Right renal cortex interstitium (tissue), 3 donors: Measurements from ENCODE around the gene NCAPG. TPM values are rescaled to one million over a fixed set of nuclear protein-coding genes. Genes with fewer than 3 reads are reported as not detected.

Experiments used
- DNase-seq, 3 donors: peaks; one replicate each; pipeline ENCODE4 v3.0.0-alpha.2; 2013; ENCODE audit warnings: low read depth in 3 of 3, low spot score in 2 of 3
- polyA plus RNA-seq, 3 donors: library from polyadenylated mRNA; unstranded; fragments of 120-200 nt; gene quantifications; one replicate each; pipeline ENCODE4 v1.2.1, GENCODE V29; 2013; ENCODE audit not compliant: insufficient read length in 3 of 3

Gene NCAPG
- polyA plus RNA-seq, 3 donors: 25.9 to 31.9 (median 27.9) TPM

GRCh38 chr4:17875402-17876070 is 64.8 kb downstream of the NCAPG start:
- no peak for DNase-seq

DNA sequence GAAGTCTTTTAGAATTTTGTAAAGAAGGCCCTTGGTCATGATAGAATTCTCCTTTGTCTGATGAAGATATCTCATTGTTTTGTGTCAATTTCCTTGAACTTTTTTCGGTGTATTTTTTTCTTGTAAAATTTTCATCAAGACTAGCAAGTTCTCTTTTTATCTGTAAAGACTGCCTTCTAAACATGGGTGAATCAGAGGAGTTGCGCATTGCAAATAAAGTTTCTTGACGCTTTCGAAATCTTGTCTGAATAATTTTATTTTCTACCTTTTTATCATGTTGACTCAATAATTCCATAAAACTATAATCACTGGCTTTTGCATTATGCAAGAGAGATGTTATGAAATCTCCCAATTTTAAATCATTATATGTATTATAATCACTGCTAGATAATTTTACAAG is 66.2 kb downstream of the NCAPG start:
- no peak for DNase-seq

DNA sequence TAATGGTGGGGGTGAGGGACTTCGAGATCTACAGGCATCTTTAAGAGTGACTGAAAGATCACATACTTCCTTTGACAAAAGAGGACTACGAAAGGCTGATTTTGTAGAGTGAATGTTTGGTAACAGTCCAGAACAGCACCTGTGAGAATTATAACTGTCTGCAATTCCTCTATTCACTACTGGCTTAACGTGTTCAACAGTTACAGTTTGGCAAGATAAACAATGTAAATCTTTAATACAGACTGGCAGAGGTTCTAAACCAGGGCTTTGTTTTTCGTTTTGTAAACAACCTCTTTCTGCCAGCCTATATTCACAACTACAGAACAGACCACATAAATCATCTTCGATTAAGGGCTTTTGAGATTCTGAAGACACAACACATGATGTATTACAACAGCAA is 66.9 kb downstream of the NCAPG start:
- DNase-seq: no peak

GRCh38 chr4:17884063-17884462 is 73.3 kb downstream of the NCAPG start:
- DNase-seq: no peak

- DNase-seq: no peak
Observed at GRCh38 chr4:17884511-17884910, 73.7 kb downstream of the NCAPG start.

DNA sequence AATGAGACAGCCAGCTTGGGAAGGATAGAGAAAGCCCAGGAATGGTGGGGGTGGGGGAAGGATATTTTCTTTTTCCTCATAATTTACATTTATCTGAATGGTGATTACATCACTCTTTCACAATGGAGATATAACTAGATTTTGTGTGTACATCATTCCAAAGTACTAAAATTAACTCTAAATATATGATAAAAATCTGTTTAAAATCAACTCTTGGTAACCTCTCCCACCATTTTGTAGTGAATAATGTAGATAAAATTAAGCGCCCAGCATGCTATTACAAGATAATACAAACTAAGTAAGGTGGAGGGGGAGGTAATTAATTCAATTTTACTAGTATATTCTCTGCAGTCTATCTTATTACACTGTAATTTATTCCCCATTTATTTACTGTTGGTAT is 78.9 kb downstream of the NCAPG start:
- no peak for DNase-seq

DNA sequence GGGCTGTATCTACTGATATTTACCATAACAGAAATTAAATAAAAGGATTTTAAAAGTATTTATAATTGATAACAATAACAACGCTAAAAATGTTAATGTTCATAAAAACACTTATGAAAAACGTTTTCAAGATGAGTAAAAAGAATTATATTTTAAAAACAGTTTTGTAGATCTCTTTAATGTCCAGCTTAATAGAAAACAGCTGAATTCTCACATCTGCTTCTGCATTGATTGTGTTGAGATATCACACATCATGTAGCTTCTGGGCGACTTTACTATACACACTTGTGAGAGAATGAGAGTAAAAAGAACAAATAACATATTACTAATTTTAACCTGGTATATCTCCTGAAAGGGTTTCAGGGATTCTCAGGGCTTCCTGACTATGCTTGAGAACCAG is 83.6 kb downstream of the NCAPG start:
- DNase-seq: no peak

Other genes with a start within 250 kb of the NCAPG start
- 10 to 100 TPM; 78.4 to 86.4 (median 85.2) TPM for gene LAP3, start 233.8 kb upstream of the NCAPG start, polyA plus RNA-seq
- 10 to 100 TPM; 60.4 to 65.2 (median 64.9) TPM for gene MED28, start 196.3 kb upstream of the NCAPG start, polyA plus RNA-seq
- under 1 TPM; 0.40 to 0.61 (median 0.42) TPM for gene FAM184B, start 29.4 kb upstream of the NCAPG start, polyA plus RNA-seq
- 10 to 100 TPM; 42.7 to 46.9 (median 46.0) TPM for gene DCAF16, start 222 bp upstream of the NCAPG start, polyA plus RNA-seq
- gene LCORL, start 210.8 kb downstream of the NCAPG start, polyA plus RNA-seq: 10 to 100 TPM; 27.4 to 28.9 (median 28.4) TPM